ENCODE data around the gene SLC25A30.
"Not testable (repeated sequence)": the region's sequence is repeated elsewhere in the genome, so short reads cannot be mapped to it uniquely, and the experiment has no call there.

DNA sequence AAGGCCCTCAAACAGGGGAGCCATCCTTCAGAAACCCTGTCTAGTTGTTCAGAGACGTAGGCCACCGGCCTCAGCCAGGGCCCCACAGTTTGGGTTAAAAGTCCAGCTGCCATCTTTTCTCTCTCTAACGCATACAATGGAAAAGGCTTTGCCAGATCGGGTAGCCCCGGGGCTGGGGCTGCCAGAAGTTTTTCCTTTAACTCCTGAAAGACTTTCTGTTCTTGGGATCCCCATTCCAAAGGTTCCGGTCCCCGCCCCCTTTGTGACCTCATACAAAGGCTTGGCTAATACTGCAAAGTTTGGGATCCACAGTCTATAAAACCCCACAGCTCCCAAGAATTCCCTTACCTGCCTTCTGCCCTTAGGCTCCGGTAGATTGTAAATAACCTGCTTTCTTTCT, 37.5 kb downstream of the SLC25A30 start:
- TF ChIP-seq POLR2A (IDR thresholded peaks at IDR 0.05), result not testable (repeated sequence)
- TF ChIP-seq, protein P1, sequence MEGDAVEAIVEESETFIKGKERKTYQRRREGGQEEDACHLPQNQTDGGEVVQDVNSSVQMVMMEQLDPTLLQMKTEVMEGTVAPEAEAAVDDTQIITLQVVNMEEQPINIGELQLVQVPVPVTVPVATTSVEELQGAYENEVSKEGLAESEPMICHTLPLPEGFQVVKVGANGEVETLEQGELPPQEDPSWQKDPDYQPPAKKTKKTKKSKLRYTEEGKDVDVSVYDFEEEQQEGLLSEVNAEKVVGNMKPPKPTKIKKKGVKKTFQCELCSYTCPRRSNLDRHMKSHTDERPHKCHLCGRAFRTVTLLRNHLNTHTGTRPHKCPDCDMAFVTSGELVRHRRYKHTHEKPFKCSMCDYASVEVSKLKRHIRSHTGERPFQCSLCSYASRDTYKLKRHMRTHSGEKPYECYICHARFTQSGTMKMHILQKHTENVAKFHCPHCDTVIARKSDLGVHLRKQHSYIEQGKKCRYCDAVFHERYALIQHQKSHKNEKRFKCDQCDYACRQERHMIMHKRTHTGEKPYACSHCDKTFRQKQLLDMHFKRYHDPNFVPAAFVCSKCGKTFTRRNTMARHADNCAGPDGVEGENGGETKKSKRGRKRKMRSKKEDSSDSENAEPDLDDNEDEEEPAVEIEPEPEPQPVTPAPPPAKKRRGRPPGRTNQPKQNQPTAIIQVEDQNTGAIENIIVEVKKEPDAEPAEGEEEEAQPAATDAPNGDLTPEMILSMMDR (IDR thresholded peaks at IDR 0.05), result not testable (repeated sequence)
